Measurements from ENCODE around the gene SPDL1.

Gene SPDL1

DNA sequence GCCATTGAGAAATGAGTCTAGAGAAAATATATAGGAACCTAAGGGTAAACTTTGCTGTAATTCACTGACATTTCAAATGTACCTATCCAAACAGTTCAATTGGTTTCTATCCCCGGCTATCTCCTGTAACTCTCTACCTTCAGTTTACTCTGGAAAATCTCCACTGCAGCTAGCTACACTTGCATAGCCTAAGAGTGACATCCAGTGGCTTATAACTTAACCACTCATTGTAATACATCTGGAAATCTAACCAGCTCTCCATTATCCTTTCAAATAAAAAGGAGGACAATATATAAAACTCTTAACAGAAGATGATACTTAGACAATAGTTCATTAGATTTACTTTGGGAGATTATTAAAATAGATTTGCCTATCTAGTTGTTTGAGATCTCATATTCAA is 35.3 kb upstream of the SPDL1 start:
- Histone ChIP-seq H3K36me3 (ENCODE audit: control insufficient read depth in 1 of 2, insufficient read depth in 2 of 2, low read length in 2 of 2) (no peaks in the 10 kb centered on the region), H3K9me3 (ENCODE audit: control insufficient read depth in 1 of 2, low read length in 2 of 2) (no peaks in the 10 kb centered on the region), H3K4me3 (ENCODE audit: low read depth in 1 of 2, low read length in 2 of 2) (no peak overlapping the region), H3K27me3 (ENCODE audit: control insufficient read depth in 1 of 2, insufficient read depth in 2 of 2, low read length in 2 of 2) (peaks cover 6 to 21% of the 10 kb centered on the region in 2 donors), H3K9ac (ENCODE audit: low read depth in 1 of 2, low read length in 2 of 2) (no peak overlapping the region), H3K27ac (ENCODE audit: low read depth, low read length) (no peak overlapping the region), H3K4me1 (ENCODE audit: control insufficient read depth in 1 of 2, insufficient read depth in 2 of 2, low read length in 2 of 2) (peaks cover 3 to 8% of the 10 kb centered on the region in 2 donors)

DNA sequence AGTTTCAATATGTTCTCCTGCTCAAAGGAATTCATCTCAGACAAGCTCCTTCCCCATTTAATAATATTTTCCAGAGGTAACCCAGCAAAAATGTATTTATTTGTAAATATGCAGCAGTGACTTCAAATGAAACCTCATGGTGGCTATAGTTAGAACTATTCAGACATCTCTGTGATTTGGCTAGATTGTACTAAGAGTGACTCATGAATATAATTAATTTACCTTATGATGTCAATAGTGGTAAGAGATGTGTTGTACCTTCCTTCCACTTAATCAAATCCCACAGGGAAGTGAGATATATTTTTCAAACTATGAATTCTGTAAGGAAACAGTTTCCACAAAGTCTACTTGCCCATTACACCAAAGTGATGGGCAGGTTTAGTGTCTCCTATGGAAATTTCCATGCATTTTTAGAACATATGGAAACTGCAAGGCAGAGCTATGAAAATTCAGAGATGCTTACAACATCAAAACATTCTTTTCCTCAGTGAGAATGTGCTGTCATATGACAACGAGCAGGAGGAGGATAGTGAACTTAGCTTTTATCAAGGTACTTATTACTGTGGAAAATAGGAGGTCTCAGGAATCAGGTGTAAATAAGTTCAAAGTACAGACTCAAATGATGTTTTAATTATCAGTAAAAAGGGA is 34.0 kb upstream of the SPDL1 start:
- Histone ChIP-seq H3K27me3 (ENCODE audit: control insufficient read depth in 1 of 2, insufficient read depth in 2 of 2, low read length in 2 of 2) (peaks cover 6 to 21% of the 10 kb centered on the region in 2 donors), H3K4me3 (ENCODE audit: low read depth in 1 of 2, low read length in 2 of 2) (no peak overlapping the region), H3K36me3 (ENCODE audit: control insufficient read depth in 1 of 2, insufficient read depth in 2 of 2, low read length in 2 of 2) (no peaks in the 10 kb centered on the region), H3K4me1 (ENCODE audit: control insufficient read depth in 1 of 2, insufficient read depth in 2 of 2, low read length in 2 of 2) (peaks cover 3 to 8% of the 10 kb centered on the region in 2 donors), H3K9me3 (ENCODE audit: control insufficient read depth in 1 of 2, low read length in 2 of 2) (no peaks in the 10 kb centered on the region), H3K9ac (ENCODE audit: low read depth in 1 of 2, low read length in 2 of 2) (no peak overlapping the region), H3K27ac (ENCODE audit: low read depth, low read length) (no peak overlapping the region)

DNA sequence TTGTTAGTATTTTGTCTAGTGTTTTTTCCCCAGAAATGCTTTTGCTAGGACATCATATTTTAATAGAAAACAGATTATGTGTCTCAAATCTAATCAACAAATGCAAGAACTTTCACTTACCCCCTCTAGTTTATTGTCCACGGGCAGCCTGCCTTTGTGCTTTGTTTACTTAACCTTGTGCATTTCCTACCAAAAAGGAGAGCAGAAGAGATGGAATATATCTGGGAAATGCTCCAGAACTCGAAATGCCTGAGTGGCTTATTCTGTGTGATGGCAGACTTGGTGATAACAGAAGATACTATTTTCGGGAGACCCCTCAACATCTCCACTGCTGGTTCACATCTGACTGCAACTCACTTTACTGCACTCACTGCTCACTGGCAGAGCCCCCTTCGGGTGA is 33.3 kb upstream of the SPDL1 start:
- peaks cover 6 to 21% of the 10 kb centered on the region in 2 donors for H3K27me3 ChIP-seq (ENCODE audit: control insufficient read depth in 1 of 2, insufficient read depth in 2 of 2, low read length in 2 of 2)
- no peak overlapping the region for H3K27ac ChIP-seq (ENCODE audit: low read depth, low read length)
- H3K4me1 ChIP-seq (ENCODE audit: control insufficient read depth in 1 of 2, insufficient read depth in 2 of 2, low read length in 2 of 2), result peaks cover 3 to 8% of the 10 kb centered on the region in 2 donors
- H3K4me3 ChIP-seq (ENCODE audit: low read depth in 1 of 2, low read length in 2 of 2), result no peak overlapping the region
- H3K9ac ChIP-seq (ENCODE audit: low read depth in 1 of 2, low read length in 2 of 2), result no peak overlapping the region
- no peaks in the 10 kb centered on the region for H3K9me3 ChIP-seq (ENCODE audit: control insufficient read depth in 1 of 2, low read length in 2 of 2)
- no peaks in the 10 kb centered on the region for H3K36me3 ChIP-seq (ENCODE audit: control insufficient read depth in 1 of 2, insufficient read depth in 2 of 2, low read length in 2 of 2)

GRCh38 chr5:169551146-169551545 is 32.4 kb upstream of the SPDL1 start:
- peaks cover 6 to 21% of the 10 kb centered on the region in 2 donors for H3K27me3 ChIP-seq (ENCODE audit: control insufficient read depth in 1 of 2, insufficient read depth in 2 of 2, low read length in 2 of 2)
- H3K4me1 ChIP-seq (ENCODE audit: control insufficient read depth in 1 of 2, insufficient read depth in 2 of 2, low read length in 2 of 2), result peaks cover 3 to 8% of the 10 kb centered on the region in 2 donors
- H3K27ac ChIP-seq (ENCODE audit: low read depth, low read length), result no peak overlapping the region
- no peaks in the 10 kb centered on the region for H3K36me3 ChIP-seq (ENCODE audit: control insufficient read depth in 1 of 2, insufficient read depth in 2 of 2, low read length in 2 of 2)
- no peak overlapping the region for H3K9ac ChIP-seq (ENCODE audit: low read depth in 1 of 2, low read length in 2 of 2)
- H3K9me3 ChIP-seq (ENCODE audit: control insufficient read depth in 1 of 2, low read length in 2 of 2), result no peaks in the 10 kb centered on the region
- H3K4me3 ChIP-seq (ENCODE audit: low read depth in 1 of 2, low read length in 2 of 2), result no peak overlapping the region

- Histone ChIP-seq H3K27me3 (ENCODE audit: control insufficient read depth in 1 of 2, insufficient read depth in 2 of 2, low read length in 2 of 2) (peaks cover 6 to 21% of the 10 kb centered on the region in 2 donors), H3K4me3 (ENCODE audit: low read depth in 1 of 2, low read length in 2 of 2) (no peak overlapping the region), H3K9me3 (ENCODE audit: control insufficient read depth in 1 of 2, low read length in 2 of 2) (no peaks in the 10 kb centered on the region), H3K27ac (ENCODE audit: low read depth, low read length) (no peak overlapping the region), H3K9ac (ENCODE audit: low read depth in 1 of 2, low read length in 2 of 2) (no peak overlapping the region), H3K36me3 (ENCODE audit: control insufficient read depth in 1 of 2, insufficient read depth in 2 of 2, low read length in 2 of 2) (no peaks in the 10 kb centered on the region), H3K4me1 (ENCODE audit: control insufficient read depth in 1 of 2, insufficient read depth in 2 of 2, low read length in 2 of 2) (peaks cover 3 to 8% of the 10 kb centered on the region in 2 donors)
Observed at GRCh38 chr5:169551696-169552095, 31.9 kb upstream of the SPDL1 start.

DNA sequence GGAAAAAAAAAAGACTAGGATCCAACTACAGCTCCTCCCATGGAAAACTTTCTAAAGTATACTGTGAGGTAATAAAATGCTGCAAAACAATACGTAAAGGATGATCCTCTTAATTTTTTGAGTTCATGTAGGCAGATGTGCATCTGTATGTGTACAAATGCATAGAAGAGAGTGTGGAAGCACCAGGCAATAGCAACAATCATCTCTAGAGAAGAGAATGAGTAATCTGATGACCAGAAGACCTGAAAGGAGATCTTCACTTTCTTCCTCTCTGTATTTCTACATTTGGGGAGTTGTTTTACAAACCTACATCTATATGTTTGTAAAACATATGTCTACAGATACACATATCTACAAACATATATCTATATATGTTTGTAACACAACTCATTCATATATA is 29.3 kb upstream of the SPDL1 start:
- Histone ChIP-seq H3K27ac (ENCODE audit: low read depth, low read length) (no peak overlapping the region), H3K4me1 (ENCODE audit: control insufficient read depth in 1 of 2, insufficient read depth in 2 of 2, low read length in 2 of 2) (peaks cover 3 to 8% of the 10 kb centered on the region in 2 donors), H3K9me3 (ENCODE audit: control insufficient read depth in 1 of 2, low read length in 2 of 2) (no peaks in the 10 kb centered on the region)

GRCh38 chr5:169557838-169558237 is 25.7 kb upstream of the SPDL1 start:
- no peak overlapping the region for H3K4me3 ChIP-seq (ENCODE audit: low read depth in 1 of 2, low read length in 2 of 2)
- H3K36me3 ChIP-seq (ENCODE audit: control insufficient read depth in 1 of 2, insufficient read depth in 2 of 2, low read length in 2 of 2), result no peaks in the 10 kb centered on the region
- no peak overlapping the region for H3K9ac ChIP-seq (ENCODE audit: low read depth in 1 of 2, low read length in 2 of 2)
- H3K4me1 ChIP-seq (ENCODE audit: control insufficient read depth in 1 of 2, insufficient read depth in 2 of 2, low read length in 2 of 2), result no peaks in the 10 kb centered on the region
- H3K27ac ChIP-seq (ENCODE audit: low read depth, low read length), result no peak overlapping the region
- no peaks in the 10 kb centered on the region for H3K9me3 ChIP-seq (ENCODE audit: control insufficient read depth in 1 of 2, low read length in 2 of 2)
- no peaks in the 10 kb centered on the region for H3K27me3 ChIP-seq (ENCODE audit: control insufficient read depth in 1 of 2, insufficient read depth in 2 of 2, low read length in 2 of 2)

More for the DNA sequence above, 29.3 kb upstream of the SPDL1 start:
- Histone ChIP-seq H3K4me3 (ENCODE audit: low read depth in 1 of 2, low read length in 2 of 2) (no peak overlapping the region), H3K27me3 (ENCODE audit: control insufficient read depth in 1 of 2, insufficient read depth in 2 of 2, low read length in 2 of 2) (peaks cover 3 to 9% of the 10 kb centered on the region in 2 donors), H3K9ac (ENCODE audit: low read depth in 1 of 2, low read length in 2 of 2) (no peak overlapping the region), H3K36me3 (ENCODE audit: control insufficient read depth in 1 of 2, insufficient read depth in 2 of 2, low read length in 2 of 2) (no peaks in the 10 kb centered on the region)

DNA sequence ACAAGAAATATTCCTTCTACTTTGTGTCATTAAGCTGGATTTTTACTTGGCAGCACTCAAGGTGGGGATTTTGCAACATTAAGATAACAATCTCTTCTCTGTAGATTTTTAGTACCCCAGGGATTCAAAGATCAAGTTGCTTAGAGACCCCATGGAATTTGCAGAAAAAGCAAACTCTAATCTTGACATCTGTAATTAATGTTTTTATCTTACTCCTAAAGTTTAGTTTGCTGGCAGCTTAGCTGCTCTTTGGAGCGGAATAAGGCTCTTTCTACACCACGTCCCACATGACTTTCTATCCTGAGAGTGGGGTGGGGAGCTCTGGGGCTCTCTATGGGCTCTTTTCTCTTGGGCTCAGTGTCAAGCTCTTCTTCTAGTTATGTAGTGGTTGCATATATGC is 21.7 kb upstream of the SPDL1 start:
- Histone ChIP-seq H3K27me3 (ENCODE audit: control insufficient read depth in 1 of 2, insufficient read depth in 2 of 2, low read length in 2 of 2) (peaks cover 0 to 3% of the 10 kb centered on the region in 2 donors), H3K36me3 (ENCODE audit: control insufficient read depth in 1 of 2, insufficient read depth in 2 of 2, low read length in 2 of 2) (no peaks in the 10 kb centered on the region), H3K4me1 (ENCODE audit: control insufficient read depth in 1 of 2, insufficient read depth in 2 of 2, low read length in 2 of 2) (no peaks in the 10 kb centered on the region), H3K9ac (ENCODE audit: low read depth in 1 of 2, low read length in 2 of 2) (no peak overlapping the region), H3K9me3 (ENCODE audit: control insufficient read depth in 1 of 2, low read length in 2 of 2) (no peaks in the 10 kb centered on the region), H3K4me3 (ENCODE audit: low read depth in 1 of 2, low read length in 2 of 2) (no peak overlapping the region), H3K27ac (ENCODE audit: low read depth, low read length) (no peak overlapping the region)

GRCh38 chr5:169563369-169563768 is 20.2 kb upstream of the SPDL1 start:
- Histone ChIP-seq H3K9me3 (ENCODE audit: control insufficient read depth in 1 of 2, low read length in 2 of 2) (no peaks in the 10 kb centered on the region), H3K4me3 (ENCODE audit: low read depth in 1 of 2, low read length in 2 of 2) (no peak overlapping the region), H3K4me1 (ENCODE audit: control insufficient read depth in 1 of 2, insufficient read depth in 2 of 2, low read length in 2 of 2) (no peaks in the 10 kb centered on the region), H3K36me3 (ENCODE audit: control insufficient read depth in 1 of 2, insufficient read depth in 2 of 2, low read length in 2 of 2) (no peaks in the 10 kb centered on the region), H3K27ac (ENCODE audit: low read depth, low read length) (no peak overlapping the region), H3K27me3 (ENCODE audit: control insufficient read depth in 1 of 2, insufficient read depth in 2 of 2, low read length in 2 of 2) (peaks cover 0 to 3% of the 10 kb centered on the region in 2 donors), H3K9ac (ENCODE audit: low read depth in 1 of 2, low read length in 2 of 2) (no peak overlapping the region)

GRCh38 chr5:169566202-169566601 is 17.4 kb upstream of the SPDL1 start:
- Histone ChIP-seq H3K27ac (ENCODE audit: low read depth, low read length) (no peak overlapping the region), H3K4me3 (ENCODE audit: low read depth in 1 of 2, low read length in 2 of 2) (no peak overlapping the region), H3K4me1 (ENCODE audit: control insufficient read depth in 1 of 2, insufficient read depth in 2 of 2, low read length in 2 of 2) (no peaks in the 10 kb centered on the region), H3K36me3 (ENCODE audit: control insufficient read depth in 1 of 2, insufficient read depth in 2 of 2, low read length in 2 of 2) (no peaks in the 10 kb centered on the region), H3K9ac (ENCODE audit: low read depth in 1 of 2, low read length in 2 of 2) (no peak overlapping the region), H3K27me3 (ENCODE audit: control insufficient read depth in 1 of 2, insufficient read depth in 2 of 2, low read length in 2 of 2) (peaks cover 0 to 3% of the 10 kb centered on the region in 2 donors), H3K9me3 (ENCODE audit: control insufficient read depth in 1 of 2, low read length in 2 of 2) (no peaks in the 10 kb centered on the region)

Measured in duodenal mucosa (tissue), 2 donors.